H9 (cell line): Measurements from ENCODE around the gene PCOLCE2. TPM values are rescaled to one million over a fixed set of nuclear protein-coding genes. Genes with fewer than 3 reads are reported as not detected.

Experiments used
- DNase-seq: peaks from one replicate; pipeline ENCODE4 v3.0.0-alpha.2; 2017
- H2AFZ ChIP-seq: one replicate; pipeline ENCODE4 v1.6.1; 2013; ENCODE audit warnings: mild to moderate bottlenecking, low read length, control low read depth, moderate library complexity
- H2AK5ac ChIP-seq: 2 replicates; pipeline ENCODE4 v1.6.1; 2013; ENCODE audit warnings: low read length, control low read depth, mixed read lengths; ENCODE audit not compliant: insufficient read length
- H2BK120ac ChIP-seq: one replicate; pipeline ENCODE4 v1.6.1; 2013; ENCODE audit warnings: low read depth, mild to moderate bottlenecking, low read length, control low read depth, inconsistent platforms; ENCODE audit not compliant: poor library complexity, severe bottlenecking
- H2BK12ac ChIP-seq: 2 replicates; pipeline ENCODE4 v1.6.1; 2013; ENCODE audit warnings: low read length, control low read depth, mixed read lengths, low read depth; ENCODE audit not compliant: insufficient read length
- H2BK15ac ChIP-seq: 2 replicates; pipeline ENCODE4 v1.6.1; 2013; ENCODE audit warnings: low read depth, low read length, control low read depth
- H2BK20ac ChIP-seq: one replicate; pipeline ENCODE4 v1.6.1; 2013; ENCODE audit warnings: low read depth, mild to moderate bottlenecking, low read length, control low read depth, inconsistent platforms; ENCODE audit not compliant: poor library complexity, severe bottlenecking
- H2BK5ac ChIP-seq: 2 replicates; pipeline ENCODE4 v1.6.1; 2013; ENCODE audit warnings: low read length, control low read depth, mixed read lengths; ENCODE audit not compliant: insufficient read length
- H3K14ac ChIP-seq: 2 replicates; pipeline ENCODE4 v1.6.1; 2013; ENCODE audit warnings: low read length, control low read depth; ENCODE audit not compliant: insufficient read depth
- H3K18ac ChIP-seq: 2 replicates; pipeline ENCODE4 v1.6.1; 2013; ENCODE audit warnings: low read depth, mild to moderate bottlenecking, mixed read lengths, low read length, control low read depth; ENCODE audit not compliant: insufficient read length
- H3K23ac ChIP-seq: 2 replicates; pipeline ENCODE4 v1.6.1; 2013; ENCODE audit warnings: low read length, control low read depth, mixed read lengths, low read depth; ENCODE audit not compliant: insufficient read length
- H3K23me2 ChIP-seq: 2 replicates; pipeline ENCODE4 v1.6.1; 2013; ENCODE audit warnings: low read depth, mild to moderate bottlenecking, mixed read lengths, low read length, control low read depth; ENCODE audit not compliant: insufficient read length, poor library complexity, severe bottlenecking
- H3K27ac ChIP-seq: 2 replicates; pipeline ENCODE4 v1.5.1; 2013; ENCODE audit warnings: low read length, control low read depth, mixed read lengths, low read depth; ENCODE audit not compliant: insufficient read length
- H3K27me3 ChIP-seq: 2 replicates; pipeline ENCODE4 v1.6.1; 2013; ENCODE audit warnings: low read length, control low read depth, inconsistent platforms; ENCODE audit not compliant: insufficient read depth
- H3K4ac ChIP-seq: 2 replicates; pipeline ENCODE4 v1.6.1; 2013; ENCODE audit warnings: low read depth, mild to moderate bottlenecking, control low read depth, inconsistent platforms, low read length, moderate library complexity
- H3K4me1 ChIP-seq: 2 replicates; pipeline ENCODE4 v1.6.1; 2013; ENCODE audit warnings: low read length, control low read depth, inconsistent platforms; ENCODE audit not compliant: insufficient read depth
- H3K4me2 ChIP-seq: 2 replicates; pipeline ENCODE4 v1.6.1; 2013; ENCODE audit warnings: low read length, control low read depth, mixed read lengths; ENCODE audit not compliant: insufficient read length, insufficient read depth
- H3K56ac ChIP-seq: 2 replicates; pipeline ENCODE4 v1.6.1; 2013; ENCODE audit warnings: low read depth, mild to moderate bottlenecking, mixed read lengths, low read length, control low read depth; ENCODE audit not compliant: insufficient read length
- H3K79me1 ChIP-seq: 2 replicates; pipeline ENCODE4 v1.6.1; 2013; ENCODE audit warnings: low read depth, mild to moderate bottlenecking, moderate library complexity, low read length, control low read depth, inconsistent platforms; ENCODE audit not compliant: insufficient read depth, poor library complexity, severe bottlenecking
- H3K79me2 ChIP-seq: 2 replicates; pipeline ENCODE4 v1.6.1; 2013; ENCODE audit warnings: low read length, control low read depth, inconsistent platforms; ENCODE audit not compliant: insufficient read depth
- H3K9ac ChIP-seq: 2 replicates; pipeline ENCODE4 v1.6.1; 2013; ENCODE audit warnings: low read length, control low read depth, mixed read lengths; ENCODE audit not compliant: insufficient read length; ENCODE audit errors: extremely low read depth
- H3K9me3 ChIP-seq: one replicate; pipeline ENCODE4 v1.6.1; 2013; ENCODE audit warnings: low read depth, low read length, inconsistent platforms; ENCODE audit not compliant: control insufficient read depth
- H3T11ph ChIP-seq: one replicate; pipeline ENCODE4 v1.6.1; 2013; ENCODE audit warnings: mild to moderate bottlenecking, low read length, control low read depth, inconsistent platforms
- H4K20me1 ChIP-seq: one replicate; pipeline ENCODE4 v1.6.1; 2013; ENCODE audit not compliant: control insufficient read depth, insufficient read length, insufficient read depth
- H4K5ac ChIP-seq: 2 replicates; pipeline ENCODE4 v1.6.1; 2013; ENCODE audit warnings: low read depth, mild to moderate bottlenecking, mixed read lengths, low read length, control low read depth; ENCODE audit not compliant: insufficient read length
- H4K8ac ChIP-seq: replicated peaks from 2 replicates; pipeline ENCODE4 v1.6.1; 2013; ENCODE audit warnings: low read length, control low read depth, mixed read lengths, low read depth; ENCODE audit not compliant: insufficient read length
- H4K91ac ChIP-seq: 2 replicates; pipeline ENCODE4 v1.6.1; 2013; ENCODE audit warnings: low read depth, mild to moderate bottlenecking, moderate library complexity, mixed read lengths, low read length, control low read depth; ENCODE audit not compliant: insufficient read length
- H3K27ac Mint-ChIP-seq, 3 experiments: 2 replicates in 2 of 3; 3 replicates in 1 of 3; pipeline ENCODE4 v1.8.0; 2020 to 2021; ENCODE audit warnings: mixed read lengths in 3 of 3, mild to moderate bottlenecking in 1 of 3, moderate library complexity in 1 of 3
- H3K27me3 Mint-ChIP-seq: 2 replicates; pipeline ENCODE4 v1.8.0; 2021; ENCODE audit warnings: low read depth, mild to moderate bottlenecking, moderate library complexity, mixed read lengths
- H3K36me3 Mint-ChIP-seq, 3 experiments: 2 replicates in 2 of 3; 3 replicates in 1 of 3; pipeline ENCODE4 v1.8.0; 2020 to 2021; ENCODE audit warnings: low read depth in 3 of 3, mixed read lengths in 3 of 3; ENCODE audit not compliant: insufficient read depth in 1 of 3
- H3K4me1 Mint-ChIP-seq, 2 experiments: 2 replicates each; pipeline ENCODE4 v1.8.0; 2020; ENCODE audit warnings: mixed read lengths in 2 of 2
- H3K4me3 Mint-ChIP-seq, 2 experiments: 2 replicates in 1 of 2; 3 replicates in 1 of 2; pipeline ENCODE4 v1.8.0; 2020 to 2021; ENCODE audit warnings: mild to moderate bottlenecking in 2 of 2, mixed read lengths in 2 of 2, moderate library complexity in 1 of 2
- H3K9me3 Mint-ChIP-seq, 2 experiments: 2 replicates in 1 of 2; 3 replicates in 1 of 2; pipeline ENCODE4 v1.8.0; 2020; ENCODE audit warnings: mild to moderate bottlenecking in 2 of 2, mixed read lengths in 2 of 2, moderate library complexity in 1 of 2
- CTCF ChIP-seq: fragments of 200-600 bp; sonication (generic); conservative IDR thresholded peaks from 3 replicates; pipeline ENCODE4 v1.8.0; 2021; ENCODE audit warnings: antibody characterized with exemption, mild to moderate bottlenecking
- WGBS: extraction: QIAGEN DNeasy Blood & Tissue Kit; methylation state at CpG from one replicate; pipeline ENCODE4 v1.1.7; 2013; ENCODE audit warnings: missing lambda C conversion rate, low lambda C conversion rate, mixed read lengths; ENCODE audit not compliant: insufficient read length; ENCODE audit errors: extremely low coverage; 5-methylcytosine and 5-hydroxymethylcytosine counted together
- total RNA-seq: library from RNA; stranded (reverse); gene quantifications from 2 replicates; pipeline ENCODE4 v1.2.1, GENCODE V29; 2021

PCOLCE2 gene
- total RNA-seq, 1 experiment from 2014 or later, result 9.2 TPM

DNA sequence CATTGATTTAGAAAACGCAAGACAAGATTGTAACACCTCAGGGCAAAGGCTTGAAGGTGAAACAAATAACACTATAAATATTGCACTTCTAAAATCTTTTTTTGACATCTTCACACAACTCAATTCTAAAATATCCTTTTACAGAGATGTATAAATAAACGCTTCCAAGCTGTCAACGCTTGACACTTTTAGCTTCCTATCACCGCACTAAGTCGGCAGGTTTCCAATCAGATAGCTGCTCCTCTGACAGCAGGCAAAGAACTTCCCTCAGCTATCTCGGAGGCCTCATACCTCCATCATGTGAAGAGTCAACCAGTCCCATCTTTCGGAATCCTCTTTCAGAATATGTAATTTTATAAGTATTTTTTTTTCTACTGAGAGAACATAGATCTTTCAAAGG lies 71.0 kb downstream of the PCOLCE2 start:
- Histone ChIP-seq H2BK20ac (no peak overlapping the region), H3T11ph (no peak overlapping the region), H3K56ac (no peak overlapping the region), H4K8ac (no peak overlapping the region), H3K4me2 (no peak overlapping the region), H3K23ac (no peak overlapping the region), H3K14ac (no peak overlapping the region), H2BK120ac (no peak overlapping the region), H2AK5ac (no peak overlapping the region), H2AFZ (no peak overlapping the region), H4K20me1 (no peaks in the 10 kb centered on the region), H3K9me3 (no peaks in the 10 kb centered on the region), H3K4ac (no peak overlapping the region), H3K79me1 (no peaks in the 10 kb centered on the region), H2BK12ac (no peak overlapping the region), H2BK15ac (no peak overlapping the region), H3K79me2 (no peaks in the 10 kb centered on the region), H3K18ac (no peak overlapping the region), H4K91ac (no peak overlapping the region), H3K4me1 (no peaks in the 10 kb centered on the region), H3K23me2 (no peaks in the 10 kb centered on the region), H3K27ac (no peak overlapping the region), H3K9ac (no peak overlapping the region), H4K5ac (no peak overlapping the region), H3K27me3 (no peaks in the 10 kb centered on the region), H2BK5ac (no peak overlapping the region)
- Mint-ChIP-seq H3K27me3 (no peaks in the 10 kb centered on the region), H3K9me3 (no peaks in the 10 kb centered on the region), H3K4me3 (no peak overlapping the region), H3K36me3 (peaks cover 0 to 4% (median 4%) of the 10 kb centered on the region in 3 experiments; a peak in 3 of 7 replicates), H3K4me1 (0 out of 4 replicates have a peak, but pooled peaks cover 0 to 4% of the 10 kb centered on the region in 2 experiments), H3K27ac (peak overlapping the region in 1 of 3 experiments; percentile 85; a peak in 1 of 7 replicates)
- WGBS, result 100% methylated on average over 1 of the region's 7 CpGs
- DNase-seq, result no peak
- no peak for TF ChIP-seq CTCF
